Vagina (tissue), 2 donors: Measurements from ENCODE around the gene SHD. TPM values are rescaled to one million over a fixed set of nuclear protein-coding genes. Genes with fewer than 3 reads are reported as not detected.
A peak's percentile ranks its signal among the peaks of the same experiment; 100 is the strongest.
"Not testable (repeated sequence)": the region's sequence is repeated elsewhere in the genome, so short reads cannot be mapped to it uniquely, and the experiment has no call there.

Source experiments
- DNase-seq, 2 donors: peaks; one replicate each; pipeline ENCODE4 v3.0.0-alpha.2; 2017; ENCODE audit errors: extremely low spot score in 2 of 2
- H3K27ac ChIP-seq: fragments of 200-600 bp; sonication (generic); one replicate; pipeline ENCODE4 v1.5.1; 2019
- H3K27me3 ChIP-seq: fragments of 200-600 bp; sonication (generic); one replicate; pipeline ENCODE4 v1.5.1; 2019
- H3K36me3 ChIP-seq, 2 donors: fragments of 200-600 bp; sonication (generic); one replicate each; pipeline ENCODE4 v1.5.1; 2017 to 2019
- H3K4me1 ChIP-seq: fragments of 200-600 bp; sonication (generic); one replicate; pipeline ENCODE4 v1.5.1; 2019
- H3K4me3 ChIP-seq, 2 donors: fragments of 200-600 bp; sonication (generic); 1 replicate in 1 of 2; 2 replicates in 1 of 2; pipeline ENCODE4 v1.5.1; 2016 to 2019
- H3K9me3 ChIP-seq: fragments of 200-600 bp; sonication (generic); one replicate; pipeline ENCODE4 v1.5.1; 2019
- POLR2A ChIP-seq, 2 donors: fragments of 450-650 bp; IDR thresholded peaks; one replicate each; pipeline ENCODE4 v1.6.1; 2017; ENCODE audit warnings: antibody characterized with exemption in 2 of 2, mild to moderate bottlenecking in 2 of 2, moderate library complexity in 2 of 2
- POLR2AphosphoS5 ChIP-seq, 2 donors: sonication (generic); formaldehyde crosslinking; IDR thresholded peaks; one replicate each; pipeline ENCODE4 v1.9.0; 2017; ENCODE audit warnings: antibody characterized with exemption in 2 of 2, mild to moderate bottlenecking in 2 of 2, low read depth in 1 of 2; ENCODE audit not compliant: insufficient read depth in 1 of 2
- intact Hi-C: fragments of 100-400 bp; cut with DNase I; formaldehyde crosslinking; loops from one replicate; pipeline ENCODE4 v1.15.1; 2023
- total RNA-seq: library from RNA; depleted of rRNA; stranded (reverse); fragments of >200 nt; gene quantifications from one replicate; pipeline ENCODE4 v1.2.3, GENCODE V29; 2016
- TF ChIP-seq, protein P1 (sequence below), 3 experiments: fragments of 450-650 bp in 2 of 3; fragments of 200-600 bp in 1 of 3; sonication (generic) in 1 of 3; IDR thresholded peaks; one replicate each; pipeline ENCODE4 v1.5.1; 2017 to 2019; ENCODE audit warnings: antibody characterized with exemption in 3 of 3, mild to moderate bottlenecking in 2 of 3, moderate library complexity in 2 of 3

SHD gene
- total RNA-seq, 1 donor from 2014 or later: not detected

DNA sequence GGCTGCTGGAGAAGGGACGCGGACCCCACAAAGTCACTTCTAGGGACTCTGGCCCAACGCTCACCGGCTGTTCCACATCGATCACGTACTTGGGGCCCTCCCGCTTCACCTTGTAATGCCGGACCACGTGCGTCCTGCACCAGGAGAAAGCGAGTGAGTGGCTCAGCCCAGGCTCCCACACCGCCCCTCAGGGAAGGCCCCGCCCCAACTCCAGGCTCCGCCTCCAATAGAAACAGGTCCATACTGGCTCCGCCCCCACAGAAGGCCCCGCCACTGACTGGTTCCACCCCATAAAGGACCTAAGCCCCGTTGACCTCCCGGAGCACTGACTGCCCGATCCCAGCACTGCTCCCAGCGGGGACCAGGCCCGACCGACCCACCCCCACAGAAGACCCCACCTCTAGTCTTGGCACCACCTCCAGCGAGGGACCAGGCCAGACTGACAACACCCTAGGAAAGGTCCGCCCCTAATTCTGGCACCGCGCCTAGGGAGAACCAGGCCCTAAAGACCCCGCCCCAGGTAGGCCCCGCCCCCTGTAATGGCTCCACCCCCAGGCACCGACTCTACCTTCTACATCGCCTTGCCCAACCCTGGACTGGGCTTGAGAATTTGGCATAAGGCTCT lies 48.3 kb downstream of the SHD start:
- Histone ChIP-seq H3K36me3 (no peaks in the 10 kb centered on the region), H3K27ac (peak overlapping the region; percentile 39), H3K27me3 (no peaks in the 10 kb centered on the region), H3K4me1 (peaks cover 22% of the 10 kb centered on the region), H3K4me3 (peak overlapping the region; percentile 52 to 53), H3K9me3 (no peaks in the 10 kb centered on the region)
- no peak for DNase-seq
- no peak for TF ChIP-seq POLR2AphosphoS5 (IDR thresholded peaks at IDR 0.05; ENCODE audit: insufficient read depth in 1 of 2, low read depth in 1 of 2)
- TF ChIP-seq, protein P1, sequence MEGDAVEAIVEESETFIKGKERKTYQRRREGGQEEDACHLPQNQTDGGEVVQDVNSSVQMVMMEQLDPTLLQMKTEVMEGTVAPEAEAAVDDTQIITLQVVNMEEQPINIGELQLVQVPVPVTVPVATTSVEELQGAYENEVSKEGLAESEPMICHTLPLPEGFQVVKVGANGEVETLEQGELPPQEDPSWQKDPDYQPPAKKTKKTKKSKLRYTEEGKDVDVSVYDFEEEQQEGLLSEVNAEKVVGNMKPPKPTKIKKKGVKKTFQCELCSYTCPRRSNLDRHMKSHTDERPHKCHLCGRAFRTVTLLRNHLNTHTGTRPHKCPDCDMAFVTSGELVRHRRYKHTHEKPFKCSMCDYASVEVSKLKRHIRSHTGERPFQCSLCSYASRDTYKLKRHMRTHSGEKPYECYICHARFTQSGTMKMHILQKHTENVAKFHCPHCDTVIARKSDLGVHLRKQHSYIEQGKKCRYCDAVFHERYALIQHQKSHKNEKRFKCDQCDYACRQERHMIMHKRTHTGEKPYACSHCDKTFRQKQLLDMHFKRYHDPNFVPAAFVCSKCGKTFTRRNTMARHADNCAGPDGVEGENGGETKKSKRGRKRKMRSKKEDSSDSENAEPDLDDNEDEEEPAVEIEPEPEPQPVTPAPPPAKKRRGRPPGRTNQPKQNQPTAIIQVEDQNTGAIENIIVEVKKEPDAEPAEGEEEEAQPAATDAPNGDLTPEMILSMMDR (IDR thresholded peaks at IDR 0.05): no peak
- TF ChIP-seq POLR2A (IDR thresholded peaks at IDR 0.05): no peak
- intact Hi-C loops: no loop called here

DNA sequence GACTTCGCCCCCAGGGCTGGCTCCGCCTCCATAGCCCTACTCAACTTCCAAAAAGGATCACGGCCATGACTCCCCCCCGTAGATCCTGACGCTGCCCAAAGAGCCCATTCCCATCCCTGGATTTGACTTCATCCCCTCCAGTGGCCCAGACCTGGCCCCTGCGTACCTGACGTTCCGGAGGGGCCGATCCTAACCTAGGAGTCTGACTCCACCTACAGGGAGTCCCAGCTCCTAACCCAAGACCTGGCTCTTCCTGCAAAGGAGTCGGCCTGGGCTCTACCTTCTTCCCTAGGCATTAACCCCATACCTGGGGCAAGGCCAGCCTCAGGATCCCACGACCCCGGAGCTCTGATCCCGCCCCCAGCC lies 48.8 kb downstream of the SHD start:
- intact Hi-C loops: no loop called here
- Histone ChIP-seq H3K36me3 (no peaks in the 10 kb centered on the region), H3K4me1 (peaks cover 22% of the 10 kb centered on the region), H3K4me3 (peak overlapping the region; percentile 52 to 53), H3K9me3 (no peaks in the 10 kb centered on the region), H3K27ac (peak overlapping the region; percentile 39), H3K27me3 (no peaks in the 10 kb centered on the region)
- DNase-seq: no peak
- no peak for TF ChIP-seq POLR2A (IDR thresholded peaks at IDR 0.05)

DNA sequence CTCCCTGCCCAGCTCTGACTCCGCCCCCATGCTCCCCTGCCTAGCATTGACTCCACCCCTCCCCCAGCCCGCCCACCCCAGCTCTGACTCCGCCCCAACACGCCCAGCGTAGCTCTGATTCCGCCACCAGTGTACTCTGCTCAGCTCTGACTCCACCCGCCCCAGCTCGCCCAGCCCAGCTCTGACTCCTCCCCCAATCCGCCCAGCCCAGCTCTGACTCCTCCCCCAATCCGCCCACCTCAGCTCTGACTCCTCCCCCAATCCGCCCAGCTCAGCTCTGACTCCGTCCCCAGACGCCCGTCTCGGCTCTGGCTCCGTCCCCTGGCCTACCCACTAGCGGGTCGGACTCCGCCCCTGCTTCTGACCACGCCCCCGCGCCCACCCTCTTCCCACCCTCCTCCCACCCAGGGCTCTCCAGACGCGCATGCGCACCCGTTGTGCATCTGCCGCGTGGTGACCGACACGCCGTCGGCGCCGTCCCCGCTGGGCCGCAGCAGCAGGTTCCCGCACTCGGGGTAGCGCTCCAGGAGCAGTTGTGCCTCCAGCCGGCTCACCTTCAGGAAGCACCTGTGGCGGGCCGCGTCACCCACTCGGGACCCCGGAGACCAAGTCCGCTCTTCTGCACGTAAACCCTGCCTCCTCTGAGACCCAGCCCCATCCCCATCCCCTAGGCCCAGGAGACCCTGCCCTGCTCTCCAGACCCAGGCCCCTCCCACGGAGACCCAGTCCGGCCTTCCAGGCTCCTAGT lies 49.4 kb downstream of the SHD start:
- H3K4me1 ChIP-seq: peaks cover 22% of the 10 kb centered on the region
- intact Hi-C loops: no loop called here
- H3K27ac ChIP-seq: peak overlapping the region; percentile 39
- H3K9me3 ChIP-seq: no peaks in the 10 kb centered on the region
- no peaks in the 10 kb centered on the region for H3K36me3 ChIP-seq
- TF ChIP-seq, protein P1 (IDR thresholded peaks at IDR 0.05): no peak
- peak in 1 of 2 donors; percentile 75 for TF ChIP-seq POLR2AphosphoS5 (IDR thresholded peaks at IDR 0.05; ENCODE audit: insufficient read depth in 1 of 2, low read depth in 1 of 2)
- peak in 1 of 2 donors; percentile 11 for TF ChIP-seq POLR2A (IDR thresholded peaks at IDR 0.05)
- peak overlapping the region; percentile 52 to 54 for H3K4me3 ChIP-seq
- peak in 1 of 2 donors; percentile 97 for DNase-seq
- no peaks in the 10 kb centered on the region for H3K27me3 ChIP-seq

DNA sequence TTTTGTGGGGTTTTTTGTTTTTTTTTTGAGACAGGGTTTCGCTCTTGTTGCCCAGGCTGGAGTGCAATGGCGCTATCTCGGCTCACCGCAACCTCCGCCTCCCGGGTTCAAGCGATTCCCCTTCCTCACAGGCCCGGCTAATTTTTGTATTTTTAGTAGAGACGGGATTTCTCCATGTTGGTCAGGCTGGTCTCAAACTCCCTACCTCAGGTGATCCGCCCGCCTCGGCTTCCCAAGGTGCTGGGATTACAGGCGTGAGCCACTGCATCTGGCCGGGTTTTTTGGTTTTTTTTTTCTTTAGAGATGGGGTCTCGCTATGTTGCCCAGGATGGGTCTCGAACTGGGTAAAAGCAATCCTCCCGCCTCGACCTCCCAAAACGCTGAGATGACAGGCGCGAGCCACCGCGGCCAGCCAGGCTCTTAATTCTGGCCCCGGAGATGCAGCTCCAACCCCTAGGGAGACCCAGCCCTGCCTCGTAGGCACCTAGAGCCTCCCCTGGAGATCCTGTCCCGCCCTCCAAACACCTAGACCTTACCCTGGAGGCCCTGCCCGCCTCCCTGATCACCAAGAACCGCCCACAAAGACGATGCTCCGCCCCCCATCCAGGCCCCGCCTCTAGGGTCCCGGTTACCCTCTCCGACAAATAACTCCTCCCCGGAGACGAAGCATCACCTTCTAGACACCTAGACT lies 50.1 kb downstream of the SHD start:
- H3K36me3 ChIP-seq, intact Hi-C loops, H3K27me3 ChIP-seq, DNase-seq, H3K9me3 ChIP-seq: not testable (repeated sequence)
- Histone ChIP-seq H3K4me3 (peak overlapping the region; percentile 52 to 54), H3K4me1 (peaks cover 22% of the 10 kb centered on the region), H3K27ac (peak overlapping the region; percentile 27)

DNA sequence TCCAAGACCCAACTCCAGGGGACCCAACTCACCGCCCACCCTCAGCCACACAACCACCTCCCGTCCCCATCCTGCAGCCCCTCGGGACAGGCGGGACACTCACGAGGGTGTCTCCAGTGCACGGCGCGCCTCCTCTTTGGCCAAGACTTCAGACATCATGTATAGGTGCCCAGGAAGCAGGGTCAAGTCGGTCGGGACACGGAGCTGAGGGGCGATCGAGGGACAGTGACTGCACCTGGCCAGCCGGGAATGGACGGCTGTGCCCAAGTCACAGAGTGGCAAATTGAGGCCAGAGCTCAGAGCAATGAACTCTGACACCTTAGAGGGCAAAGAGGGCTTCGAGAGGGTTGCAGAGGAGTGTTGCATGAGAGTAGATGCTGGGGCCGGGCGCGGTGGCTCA lies 50.8 kb downstream of the SHD start:
- peaks cover 22% of the 10 kb centered on the region for H3K4me1 ChIP-seq
- TF ChIP-seq POLR2A (IDR thresholded peaks at IDR 0.05) (no peak), POLR2AphosphoS5 (IDR thresholded peaks at IDR 0.05; ENCODE audit: insufficient read depth in 1 of 2, low read depth in 1 of 2) (no peak)
- TF ChIP-seq, protein P1 (IDR thresholded peaks at IDR 0.05): no peak
- intact Hi-C loops: no loop called here
- H3K27me3 ChIP-seq: no peaks in the 10 kb centered on the region
- no peak overlapping the region for H3K4me3 ChIP-seq
- no peaks in the 10 kb centered on the region for H3K9me3 ChIP-seq
- no peaks in the 10 kb centered on the region for H3K36me3 ChIP-seq
- no peak for DNase-seq
- no peak overlapping the region for H3K27ac ChIP-seq
